DND-41 (cell line): ENCODE measurements around the gene CAMK2N2.

Source experiments
- EZH2 ChIP-seq: IDR thresholded peaks from 3 replicates; pipeline ENCODE4 v1.6.1; 2012; ENCODE audit warnings: borderline replicate concordance, low read depth, mild to moderate bottlenecking, moderate library complexity, low read length, inconsistent platforms; ENCODE audit not compliant: severe bottlenecking
- TF ChIP-seq, protein P1 (sequence below): IDR thresholded peaks from 2 replicates; pipeline ENCODE4 v1.5.1; 2012; ENCODE audit warnings: borderline replicate concordance, low read length, moderate library complexity, mild to moderate bottlenecking; ENCODE audit not compliant: poor library complexity, severe bottlenecking; ENCODE audit errors: extremely low read depth

DNA sequence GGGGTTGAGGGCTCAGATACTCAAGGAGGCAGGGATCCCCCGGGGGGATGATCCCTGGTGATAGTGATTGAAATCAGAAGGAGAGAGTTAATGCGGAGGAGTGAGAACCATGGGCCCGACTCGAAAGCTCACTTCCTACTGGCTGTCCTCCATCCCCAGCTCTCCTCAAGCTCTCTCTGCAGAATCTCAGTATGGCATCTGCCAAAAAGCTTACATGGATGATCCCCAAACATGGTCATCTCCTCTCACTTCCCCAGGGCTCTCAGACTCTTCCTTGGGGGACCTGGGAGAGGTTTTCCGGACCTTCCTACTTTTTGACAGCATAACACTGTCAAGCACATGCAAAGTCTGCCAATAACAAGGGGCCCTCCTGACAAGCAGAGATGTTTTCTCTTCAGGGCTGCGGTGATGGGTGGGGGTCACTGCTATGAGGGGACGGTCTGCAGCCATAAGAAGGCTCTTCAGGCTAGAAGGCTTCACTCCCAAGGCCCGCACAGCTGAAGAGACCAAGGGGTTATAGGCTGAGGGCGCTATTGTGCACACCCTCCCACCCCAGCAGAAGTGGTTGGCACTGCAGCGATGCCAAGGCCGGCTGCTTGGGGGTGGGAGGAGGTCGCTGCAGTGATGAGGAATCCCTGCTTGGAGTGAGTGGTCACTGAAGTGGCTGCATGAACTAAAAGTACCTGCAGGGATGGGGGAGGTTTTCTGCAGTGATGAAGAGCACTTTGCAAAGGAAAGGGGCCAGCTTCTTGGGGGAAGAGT is 32.8 kb downstream of the CAMK2N2 start:
- TF ChIP-seq, protein P1, sequence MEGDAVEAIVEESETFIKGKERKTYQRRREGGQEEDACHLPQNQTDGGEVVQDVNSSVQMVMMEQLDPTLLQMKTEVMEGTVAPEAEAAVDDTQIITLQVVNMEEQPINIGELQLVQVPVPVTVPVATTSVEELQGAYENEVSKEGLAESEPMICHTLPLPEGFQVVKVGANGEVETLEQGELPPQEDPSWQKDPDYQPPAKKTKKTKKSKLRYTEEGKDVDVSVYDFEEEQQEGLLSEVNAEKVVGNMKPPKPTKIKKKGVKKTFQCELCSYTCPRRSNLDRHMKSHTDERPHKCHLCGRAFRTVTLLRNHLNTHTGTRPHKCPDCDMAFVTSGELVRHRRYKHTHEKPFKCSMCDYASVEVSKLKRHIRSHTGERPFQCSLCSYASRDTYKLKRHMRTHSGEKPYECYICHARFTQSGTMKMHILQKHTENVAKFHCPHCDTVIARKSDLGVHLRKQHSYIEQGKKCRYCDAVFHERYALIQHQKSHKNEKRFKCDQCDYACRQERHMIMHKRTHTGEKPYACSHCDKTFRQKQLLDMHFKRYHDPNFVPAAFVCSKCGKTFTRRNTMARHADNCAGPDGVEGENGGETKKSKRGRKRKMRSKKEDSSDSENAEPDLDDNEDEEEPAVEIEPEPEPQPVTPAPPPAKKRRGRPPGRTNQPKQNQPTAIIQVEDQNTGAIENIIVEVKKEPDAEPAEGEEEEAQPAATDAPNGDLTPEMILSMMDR, result no peak
- no peak for TF ChIP-seq EZH2
